ENCODE measurements around the gene HOXB3.
"Not testable (repeated sequence)": the region's sequence is repeated elsewhere in the genome, so short reads cannot be mapped to it uniquely, and the experiment has no call there.

Gene HOXB3

DNA sequence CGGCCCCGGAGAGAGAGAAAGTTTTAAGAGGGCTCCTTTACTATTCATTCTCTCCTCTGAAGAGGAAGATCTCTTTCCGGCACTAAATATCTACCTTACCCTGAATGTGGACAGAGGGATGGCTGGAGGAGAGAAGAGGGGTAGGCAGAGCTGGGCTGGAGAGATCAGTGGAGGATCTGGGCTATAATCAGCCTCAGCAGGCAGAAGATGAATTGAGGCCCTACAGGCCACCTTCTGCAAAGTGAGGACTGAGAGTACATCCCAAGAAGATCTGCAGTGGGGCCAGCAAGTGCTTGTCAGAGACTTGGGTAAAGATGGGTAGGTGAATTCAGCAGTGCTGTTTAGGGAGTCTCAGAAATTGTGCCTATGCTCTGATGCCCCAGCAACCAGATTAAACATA lies 52.7 kb downstream of the HOXB3 start:
- Mint-ChIP-seq H3K4me1 (ENCODE audit: low read depth) (peaks cover 15% of the 10 kb centered on the region), H3K4me3 (no peak overlapping the region), H3K27ac (no peak overlapping the region), H3K36me3 (ENCODE audit: low read depth) (peaks cover 11% of the 10 kb centered on the region), H3K27me3 (peaks cover 38% of the 10 kb centered on the region), H3K9me3 (no peaks in the 10 kb centered on the region)
- intact Hi-C loops (cut with micrococcal nuclease), result no loop called here

DNA sequence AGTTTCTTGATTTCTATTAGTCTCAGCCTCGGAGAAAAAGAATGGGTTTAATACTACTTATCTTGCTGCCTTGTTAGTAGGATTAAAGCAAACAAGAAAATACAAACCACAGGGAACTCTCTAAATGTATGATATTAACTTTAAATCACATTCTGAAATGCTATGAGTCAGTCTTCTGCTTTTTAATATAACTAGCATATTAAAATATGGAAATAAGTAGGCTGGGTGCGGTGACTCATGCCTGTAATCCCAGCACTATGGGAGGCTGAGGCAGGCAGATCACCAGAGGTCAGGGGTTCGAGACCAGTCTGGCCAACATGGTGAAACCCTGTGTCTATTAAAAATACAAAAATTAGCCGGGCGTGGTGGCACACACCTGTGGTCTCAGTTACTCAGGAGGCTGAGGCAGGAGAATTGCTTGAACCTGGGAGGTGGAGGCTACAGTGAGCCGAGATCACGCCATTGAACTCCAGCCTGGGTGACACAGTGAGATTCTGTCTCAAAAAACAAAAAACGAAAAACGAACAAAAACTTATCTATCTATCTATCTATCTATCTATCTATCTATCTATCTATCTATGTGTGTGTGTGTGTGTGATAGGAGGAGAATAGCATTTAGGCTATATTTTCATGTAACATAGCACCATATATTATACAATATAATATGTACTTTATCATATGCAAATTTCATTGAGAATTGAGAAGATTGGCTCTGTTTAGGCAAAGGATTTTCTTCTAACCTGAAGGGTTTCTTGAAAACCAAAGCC lies 54.1 kb downstream of the HOXB3 start:
- H3K36me3 Mint-ChIP-seq (ENCODE audit: low read depth); H3K4me3 Mint-ChIP-seq; H3K27ac Mint-ChIP-seq; H3K9me3 Mint-ChIP-seq; H3K4me1 Mint-ChIP-seq (ENCODE audit: low read depth); intact Hi-C loops (cut with micrococcal nuclease): not testable (repeated sequence)
- H3K27me3 Mint-ChIP-seq, result peaks cover 36% of the 10 kb centered on the region

DNA sequence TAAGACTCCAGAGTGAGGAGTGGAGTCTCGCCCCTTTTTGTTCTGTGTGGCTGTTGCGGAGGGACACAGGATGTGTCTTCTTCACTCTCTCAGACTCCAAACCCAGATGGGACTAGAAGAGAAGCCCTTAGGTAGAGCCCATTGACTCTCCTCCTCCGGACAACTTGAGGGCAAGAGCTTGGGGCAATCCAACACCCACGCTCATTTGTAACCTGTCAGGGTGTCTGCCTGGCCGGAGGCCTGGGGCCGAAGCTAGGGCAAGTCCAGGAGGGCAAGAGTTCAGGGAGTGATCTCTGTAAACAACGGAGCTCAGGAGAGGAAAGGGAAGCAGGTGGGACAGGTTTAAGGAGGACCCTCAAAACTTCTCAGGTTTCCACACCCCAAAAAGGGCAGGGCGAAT lies 57.8 kb downstream of the HOXB3 start:
- H3K4me1 Mint-ChIP-seq (ENCODE audit: low read depth), result no peaks in the 10 kb centered on the region
- H3K36me3 Mint-ChIP-seq (ENCODE audit: low read depth), result no peaks in the 10 kb centered on the region
- no peaks in the 10 kb centered on the region for H3K9me3 Mint-ChIP-seq
- intact Hi-C loops (cut with micrococcal nuclease), result no loop called here
- no peak overlapping the region for H3K27ac Mint-ChIP-seq
- no peak overlapping the region for H3K4me3 Mint-ChIP-seq
- peaks cover 47% of the 10 kb centered on the region for H3K27me3 Mint-ChIP-seq

DNA sequence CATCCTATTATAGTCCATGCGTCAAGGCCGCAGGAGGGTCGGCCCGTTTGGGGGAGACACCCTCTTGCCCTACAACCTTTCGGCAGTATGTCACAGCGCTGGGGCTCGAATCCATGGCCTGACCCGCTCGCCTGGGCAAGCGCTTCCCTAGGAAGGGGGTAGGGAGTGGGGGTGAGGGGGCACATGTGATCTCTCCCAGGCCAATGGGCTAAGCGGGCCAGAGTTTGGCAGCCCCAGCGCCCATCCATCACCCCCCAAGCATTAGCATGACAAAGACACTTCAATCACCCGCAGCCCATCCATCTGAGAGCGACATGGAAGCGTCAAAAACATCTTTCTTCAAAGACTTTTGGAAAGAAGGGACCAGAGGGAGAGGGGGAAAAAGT lies 59.2 kb downstream of the HOXB3 start, which contains the start of gene HOXB1:
TSS of gene HOXB1 (minus strand) at position 125 of the 386 bp plus-strand sequence. CDS start at position 18, 107 bp downstream.
- no peaks in the 10 kb centered on the region for H3K4me1 Mint-ChIP-seq (ENCODE audit: low read depth)
- no peaks in the 10 kb centered on the region for H3K9me3 Mint-ChIP-seq
- peaks cover 54% of the 10 kb centered on the region for H3K27me3 Mint-ChIP-seq
- H3K4me3 Mint-ChIP-seq, result no peak within 1 kb of the TSS
- intact Hi-C loops (cut with micrococcal nuclease), result no loop called here
- no peaks in the 10 kb centered on the region for H3K36me3 Mint-ChIP-seq (ENCODE audit: low read depth)
- no peak within 1 kb of the TSS for H3K27ac Mint-ChIP-seq

DNA sequence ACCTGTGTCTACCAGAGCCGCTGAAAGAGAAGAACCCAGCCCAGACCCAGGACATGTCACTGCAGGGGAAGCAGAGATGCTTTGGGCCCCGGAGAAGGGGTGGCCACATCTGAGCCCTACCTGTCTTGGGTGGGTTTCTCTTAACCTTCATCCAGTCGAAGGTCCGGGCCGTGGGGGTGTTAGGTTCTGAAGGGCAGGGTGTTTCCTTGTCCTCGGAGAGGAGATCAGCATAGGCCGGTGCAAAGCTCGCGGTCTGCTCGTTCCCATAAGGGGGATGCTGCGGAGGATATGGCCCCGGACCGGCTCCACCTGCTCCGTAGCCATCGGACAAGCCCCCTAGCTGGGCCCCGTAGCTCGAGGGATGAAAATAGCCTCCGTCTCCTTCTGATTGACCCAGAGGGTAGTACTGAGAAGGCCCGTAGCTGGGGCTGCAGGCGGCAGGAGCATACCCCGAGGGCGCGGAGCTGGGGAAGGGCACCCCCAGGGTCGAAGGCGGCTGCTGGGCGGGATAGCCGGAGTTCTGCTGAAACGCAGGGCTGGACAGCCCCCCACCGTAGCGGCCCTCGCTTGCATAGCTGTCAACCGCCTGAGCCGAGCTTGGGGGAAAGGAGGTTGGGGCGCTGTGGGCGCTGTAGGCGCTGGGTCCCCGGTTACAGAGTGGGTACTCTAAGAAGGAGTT lies 59.7 kb downstream of the HOXB3 start:
- Mint-ChIP-seq H3K27ac (no peak overlapping the region), H3K36me3 (ENCODE audit: low read depth) (no peaks in the 10 kb centered on the region), H3K4me1 (ENCODE audit: low read depth) (no peaks in the 10 kb centered on the region), H3K27me3 (peaks cover 60% of the 10 kb centered on the region), H3K4me3 (no peak overlapping the region), H3K9me3 (no peaks in the 10 kb centered on the region)
- intact Hi-C loops (cut with micrococcal nuclease), result no loop called here

DNA sequence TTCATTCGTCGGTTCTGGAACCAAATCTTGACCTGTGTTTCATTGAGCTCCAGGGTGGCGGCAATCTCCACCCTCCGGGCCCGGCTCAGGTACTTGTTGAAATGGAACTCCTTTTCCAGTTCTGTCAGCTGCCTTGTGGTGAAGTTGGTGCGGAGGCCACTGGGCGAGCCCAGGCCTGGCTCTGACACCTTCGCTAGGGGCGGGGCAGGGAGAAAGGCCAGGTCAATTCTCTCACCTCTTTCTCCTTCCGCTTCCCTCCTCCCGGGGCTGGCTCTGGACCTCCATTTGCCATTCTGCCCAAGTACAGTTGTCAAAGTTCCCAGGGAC lies 60.4 kb downstream of the HOXB3 start:
- H3K4me1 Mint-ChIP-seq (ENCODE audit: low read depth), result no peaks in the 10 kb centered on the region
- H3K27me3 Mint-ChIP-seq, result peaks cover 67% of the 10 kb centered on the region
- H3K9me3 Mint-ChIP-seq, result no peaks in the 10 kb centered on the region
- no peak overlapping the region for H3K27ac Mint-ChIP-seq
- intact Hi-C loops (cut with micrococcal nuclease), result no loop called here
- no peak overlapping the region for H3K4me3 Mint-ChIP-seq
- no peaks in the 10 kb centered on the region for H3K36me3 Mint-ChIP-seq (ENCODE audit: low read depth)

DNA sequence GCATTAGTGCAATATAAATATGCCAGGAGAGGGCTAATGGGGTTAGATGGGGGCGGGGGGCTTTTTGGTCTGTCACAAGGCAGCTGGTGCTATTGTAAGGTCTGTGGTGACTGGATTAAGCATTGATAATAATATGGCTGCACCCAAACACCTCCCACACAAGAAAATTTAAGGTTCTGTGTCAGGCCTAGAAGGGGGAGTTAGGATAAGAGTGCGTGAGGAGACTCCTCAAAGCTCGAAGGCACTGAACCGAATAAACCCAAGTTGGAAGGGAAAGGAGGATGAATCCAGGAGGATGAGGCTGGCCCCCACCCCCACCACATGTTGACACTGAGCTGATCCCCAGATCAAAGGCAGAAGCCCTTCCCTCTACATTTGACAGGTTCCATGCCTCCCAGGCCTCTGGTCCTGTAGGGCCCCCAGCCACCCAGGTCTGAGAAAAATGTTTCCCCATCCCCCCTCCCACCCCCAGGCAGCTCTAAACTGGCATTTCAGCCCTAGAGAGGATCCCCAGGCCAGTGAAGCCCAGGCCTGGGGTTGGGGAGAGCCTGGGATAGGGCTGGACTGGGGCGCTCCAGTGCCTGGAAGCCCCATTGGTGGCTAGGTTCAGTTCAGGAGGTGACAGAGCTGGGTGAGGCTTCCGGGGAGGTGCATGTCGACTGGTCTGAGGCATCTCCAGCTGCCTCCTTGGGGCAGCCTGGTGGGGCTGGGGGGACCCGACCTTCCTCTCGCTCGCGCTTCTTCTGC lies 60.9 kb downstream of the HOXB3 start:
- H3K36me3 Mint-ChIP-seq (ENCODE audit: low read depth), result no peaks in the 10 kb centered on the region
- intact Hi-C loops (cut with micrococcal nuclease), result no loop called here
- no peak overlapping the region for H3K27ac Mint-ChIP-seq
- H3K4me1 Mint-ChIP-seq (ENCODE audit: low read depth), result no peaks in the 10 kb centered on the region
- H3K27me3 Mint-ChIP-seq, result peaks cover 72% of the 10 kb centered on the region
- H3K9me3 Mint-ChIP-seq, result no peaks in the 10 kb centered on the region
- H3K4me3 Mint-ChIP-seq, result no peak overlapping the region

DNA sequence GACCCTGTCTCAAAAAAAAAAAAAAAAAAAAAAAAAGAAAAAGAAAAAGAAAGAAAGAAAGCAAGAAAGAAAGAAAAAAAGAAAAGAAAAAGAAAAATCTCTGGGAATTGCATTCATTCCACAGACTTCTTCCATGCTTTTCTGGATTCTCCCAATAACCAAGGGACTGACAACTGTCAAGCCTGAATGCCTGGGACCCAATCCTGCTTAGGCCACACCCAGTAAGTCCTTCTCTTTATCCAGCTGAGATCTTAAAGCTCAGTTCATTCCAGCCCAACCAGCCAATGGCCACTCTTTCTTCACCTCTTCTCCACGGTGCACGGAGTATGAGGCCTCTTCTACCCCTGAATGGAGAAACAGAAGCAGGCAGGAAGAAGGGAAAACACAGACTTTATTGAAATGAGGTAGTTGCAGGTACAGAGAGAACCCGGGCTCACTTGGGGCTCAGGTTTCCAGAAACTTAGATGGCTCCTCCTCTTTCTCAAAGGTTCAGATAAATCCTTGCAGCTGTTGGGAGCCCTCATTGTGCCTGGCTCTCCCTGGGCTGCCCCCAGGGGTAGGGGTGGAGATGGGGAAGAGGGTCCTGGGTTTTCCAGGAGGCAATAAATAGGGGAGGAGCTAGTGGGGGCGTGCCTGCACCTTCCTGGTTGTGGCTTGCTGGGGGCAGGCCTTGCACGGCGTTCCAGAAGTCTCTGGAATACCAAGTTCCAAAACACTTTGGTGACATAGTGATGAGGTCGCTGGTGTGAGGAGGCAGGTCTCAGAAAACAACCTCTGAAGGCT lies 61.7 kb downstream of the HOXB3 start:
- no peak overlapping the region for H3K27ac Mint-ChIP-seq
- no peaks in the 10 kb centered on the region for H3K36me3 Mint-ChIP-seq (ENCODE audit: low read depth)
- no peaks in the 10 kb centered on the region for H3K4me1 Mint-ChIP-seq (ENCODE audit: low read depth)
- peaks cover 77% of the 10 kb centered on the region for H3K27me3 Mint-ChIP-seq
- intact Hi-C loops (cut with micrococcal nuclease), result no loop called here
- no peaks in the 10 kb centered on the region for H3K9me3 Mint-ChIP-seq
- no peak overlapping the region for H3K4me3 Mint-ChIP-seq

DNA sequence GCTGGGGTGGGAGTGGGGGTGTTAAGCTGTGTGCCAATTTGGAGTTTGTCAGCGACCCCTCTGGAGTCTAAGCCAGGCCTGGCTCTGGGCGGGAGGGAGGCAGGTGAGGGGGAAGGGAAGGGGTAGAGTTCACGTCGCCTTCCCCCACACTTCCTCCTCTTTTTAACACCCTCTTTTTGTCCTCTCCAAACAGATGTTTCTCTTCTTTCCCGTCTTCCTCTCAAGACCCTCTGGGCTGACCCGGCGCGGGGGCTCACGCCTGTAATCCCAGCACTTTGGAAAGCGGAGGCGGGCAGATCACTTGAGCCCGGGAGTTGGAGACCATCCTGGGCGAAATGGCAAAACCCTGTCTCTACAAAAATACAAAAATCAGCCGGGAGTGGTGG lies 62.5 kb downstream of the HOXB3 start:
- intact Hi-C loops (cut with micrococcal nuclease), result no loop called here
- Mint-ChIP-seq H3K27ac (no peak overlapping the region), H3K4me3 (no peak overlapping the region), H3K9me3 (no peaks in the 10 kb centered on the region), H3K27me3 (peaks cover 84% of the 10 kb centered on the region), H3K36me3 (ENCODE audit: low read depth) (no peaks in the 10 kb centered on the region), H3K4me1 (ENCODE audit: low read depth) (no peaks in the 10 kb centered on the region)

DNA sequence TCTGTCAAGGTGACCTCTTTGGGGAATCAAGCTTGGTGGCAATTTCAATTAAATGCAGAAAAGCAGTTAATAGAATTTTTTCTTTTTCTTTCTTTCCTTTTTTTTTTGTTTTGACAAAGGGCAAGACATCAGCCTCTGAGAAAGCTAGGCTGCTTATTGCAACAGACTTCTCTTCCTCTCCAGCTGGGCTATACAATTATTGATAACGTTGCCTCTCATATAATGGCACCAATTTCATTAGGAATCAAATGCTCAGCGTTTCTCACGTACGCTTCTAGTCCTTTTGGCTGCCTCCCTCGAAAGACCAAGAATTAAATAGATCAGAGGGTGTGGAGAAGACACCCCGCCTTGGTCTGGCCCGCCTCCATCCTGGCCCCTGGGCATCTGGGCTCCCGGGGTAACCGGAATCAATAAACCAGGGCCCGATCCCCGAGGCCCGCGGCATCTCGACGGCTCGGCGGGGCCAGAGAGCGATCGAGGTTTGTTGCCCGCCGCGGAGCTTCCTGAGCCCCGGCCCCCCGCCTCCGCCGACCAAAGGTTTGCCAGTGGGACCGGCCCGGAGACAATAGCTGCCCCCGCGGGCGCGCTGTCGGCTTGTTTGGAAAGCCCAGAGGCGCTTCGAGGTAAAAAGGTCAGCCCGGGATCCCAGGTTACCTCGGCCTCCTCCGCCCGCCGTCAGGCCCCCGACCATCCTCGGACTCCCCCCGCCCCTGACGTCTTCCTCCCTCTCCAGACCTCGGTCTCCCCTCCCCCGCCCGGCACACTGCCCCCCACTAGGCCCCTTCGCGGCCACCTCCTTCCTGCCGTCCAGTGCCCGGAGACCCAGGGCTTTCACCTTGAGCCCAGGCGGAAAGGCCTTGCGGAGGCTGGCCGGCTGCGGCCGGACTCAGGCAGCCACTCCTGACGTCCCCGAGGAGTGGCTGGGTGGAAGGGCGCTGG lies 63.2 kb downstream of the HOXB3 start:
- Mint-ChIP-seq H3K36me3 (ENCODE audit: low read depth) (no peaks in the 10 kb centered on the region), H3K4me1 (ENCODE audit: low read depth) (no peaks in the 10 kb centered on the region), H3K27me3 (peaks cover 84% of the 10 kb centered on the region), H3K4me3 (no peak overlapping the region), H3K9me3 (no peaks in the 10 kb centered on the region), H3K27ac (no peak overlapping the region)
- intact Hi-C loops (cut with micrococcal nuclease), result no loop called here

DNA sequence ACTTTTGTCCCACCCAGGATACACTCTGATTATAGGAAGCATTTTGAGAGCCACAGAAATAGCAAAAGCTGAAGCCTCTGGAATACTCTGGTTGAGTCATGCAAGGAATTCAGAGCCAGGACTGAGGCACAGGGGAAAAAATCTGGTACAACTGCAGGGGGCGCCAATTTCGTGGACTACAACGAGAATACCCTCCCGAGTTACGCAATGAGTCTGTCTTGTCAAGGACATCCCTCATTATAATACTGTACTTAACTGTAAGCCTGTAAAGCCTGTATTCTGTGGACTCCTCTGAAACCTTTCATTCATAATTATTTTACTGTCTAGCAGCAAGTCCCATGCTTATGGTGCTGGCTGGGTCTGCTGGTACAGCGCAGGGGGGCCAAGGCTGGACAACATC lies 67.0 kb downstream of the HOXB3 start:
- H3K27me3 Mint-ChIP-seq, result peaks cover 85% of the 10 kb centered on the region
- H3K36me3 Mint-ChIP-seq (ENCODE audit: low read depth), result no peaks in the 10 kb centered on the region
- intact Hi-C loops (cut with micrococcal nuclease), result no loop called here
- no peak overlapping the region for H3K4me3 Mint-ChIP-seq
- H3K27ac Mint-ChIP-seq, result no peak overlapping the region
- no peaks in the 10 kb centered on the region for H3K9me3 Mint-ChIP-seq
- H3K4me1 Mint-ChIP-seq (ENCODE audit: low read depth), result no peaks in the 10 kb centered on the region

DNA sequence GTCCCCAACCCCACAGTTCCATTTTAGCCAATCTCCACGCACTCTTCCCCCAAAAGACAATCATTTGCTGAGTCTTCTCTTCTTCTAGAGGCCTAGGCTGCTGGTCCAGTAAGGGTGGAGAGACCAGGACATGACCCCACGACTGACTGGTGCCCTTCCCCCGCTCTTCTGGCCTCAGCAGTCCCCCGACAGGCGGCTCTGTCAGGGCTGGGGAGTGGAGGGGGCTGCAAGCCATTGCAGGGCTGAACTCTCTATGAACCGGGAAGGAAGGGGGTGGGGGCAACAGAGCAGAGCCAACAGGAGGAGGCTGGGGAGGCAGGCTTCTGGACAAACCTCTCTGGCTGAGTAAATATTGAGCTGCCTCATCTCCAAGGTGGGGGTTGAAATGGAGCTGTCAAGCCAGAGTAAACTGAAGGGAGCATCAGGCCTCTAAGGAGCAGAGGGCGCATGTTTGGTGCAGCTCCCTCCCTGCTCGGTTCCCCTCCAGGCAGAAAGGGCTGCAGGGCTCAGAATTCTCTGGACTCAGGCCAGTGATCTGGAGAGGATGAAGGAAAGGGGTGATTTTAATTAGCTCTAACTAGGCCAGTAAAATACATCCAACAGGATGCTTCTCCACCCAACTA lies 67.9 kb downstream of the HOXB3 start:
- peaks cover 7% of the 10 kb centered on the region for H3K4me1 Mint-ChIP-seq (ENCODE audit: low read depth)
- intact Hi-C loops (cut with micrococcal nuclease), result no loop called here
- H3K27ac Mint-ChIP-seq, result no peak overlapping the region
- H3K27me3 Mint-ChIP-seq, result peaks cover 85% of the 10 kb centered on the region
- no peak overlapping the region for H3K4me3 Mint-ChIP-seq
- no peaks in the 10 kb centered on the region for H3K36me3 Mint-ChIP-seq (ENCODE audit: low read depth)
- no peaks in the 10 kb centered on the region for H3K9me3 Mint-ChIP-seq

DNA sequence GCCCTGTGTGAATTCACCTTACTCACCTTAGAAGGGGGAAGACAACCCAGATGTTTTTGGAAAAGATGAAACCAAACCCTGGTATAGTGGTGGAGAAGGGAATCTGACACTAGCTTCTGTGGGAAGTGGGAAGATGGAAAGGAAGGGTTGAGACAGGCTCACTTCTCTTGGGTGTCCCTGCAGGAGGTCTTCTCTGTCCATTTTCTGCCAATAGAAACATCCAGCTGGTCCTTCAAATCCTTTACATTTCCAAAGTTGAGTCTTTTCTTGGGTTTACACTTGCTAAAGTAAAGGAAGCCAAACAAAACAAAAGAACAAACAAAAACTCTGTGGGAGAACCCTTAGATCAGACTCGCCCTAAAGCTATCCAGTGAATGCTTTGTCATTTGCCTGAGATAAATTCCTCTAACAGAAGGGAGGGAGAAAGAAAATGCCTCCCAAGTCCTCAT lies 69.4 kb downstream of the HOXB3 start:
- Mint-ChIP-seq H3K4me3 (no peak overlapping the region), H3K27me3 (peaks cover 81% of the 10 kb centered on the region), H3K4me1 (ENCODE audit: low read depth) (peaks cover 7% of the 10 kb centered on the region), H3K9me3 (no peaks in the 10 kb centered on the region), H3K27ac (no peak overlapping the region), H3K36me3 (ENCODE audit: low read depth) (no peaks in the 10 kb centered on the region)
- intact Hi-C loops (cut with micrococcal nuclease), result no loop called here
